Activated CD4-positive, alpha-beta T cell treated with anti-CD3 and anti-CD28 coated beads, Interleukin-2, Interleukin-6, amounts not matched to agents 100 ng/mL and 50 ng/mL, durations not matched to agents 16 hours and 8 hours (primary cell): ENCODE data around the gene PRKCA.
A peak's percentile ranks its signal among the peaks of the same experiment; 100 is the strongest.

ENCODE experiments used
- DNase-seq: peaks from one replicate; pipeline ENCODE4 v3.0.0-alpha.2; 2020

PRKCA gene

GRCh38 chr17:66725956-66726355 is 423.5 kb downstream of the PRKCA start:
- no peak for DNase-seq

- DNase-seq = no peak
Measured at GRCh38 chr17:66726371-66726770, 424.0 kb downstream of the PRKCA start.

- no peak for DNase-seq
Measured at GRCh38 chr17:66726846-66727245, 424.4 kb downstream of the PRKCA start.

GRCh38 chr17:66727634-66728570 is 425.5 kb downstream of the PRKCA start:
- peak; percentile 59 for DNase-seq

GRCh38 chr17:66730461-66730923 is 428.1 kb downstream of the PRKCA start:
- no peak for DNase-seq

DNA sequence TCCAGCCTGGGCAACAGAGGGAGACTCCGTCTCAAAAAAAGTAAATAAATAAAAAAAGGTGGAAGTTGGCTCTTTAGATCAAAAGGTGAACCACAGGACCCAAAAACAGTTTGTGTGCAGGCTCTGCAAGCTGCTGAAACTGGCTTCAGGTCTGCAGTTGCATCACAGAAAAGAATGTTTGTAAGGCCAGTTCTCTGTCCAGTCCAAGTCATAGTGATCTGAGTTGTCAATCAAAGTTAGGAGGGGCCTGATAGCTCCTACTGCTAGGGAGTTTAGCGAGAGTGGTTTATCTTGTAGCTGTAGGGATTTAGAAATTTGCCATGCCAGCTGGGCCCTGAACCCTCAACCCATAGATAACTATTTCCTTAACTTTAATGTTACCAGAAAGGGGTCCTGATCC is 431.3 kb downstream of the PRKCA start:
- no peak for DNase-seq

DNA sequence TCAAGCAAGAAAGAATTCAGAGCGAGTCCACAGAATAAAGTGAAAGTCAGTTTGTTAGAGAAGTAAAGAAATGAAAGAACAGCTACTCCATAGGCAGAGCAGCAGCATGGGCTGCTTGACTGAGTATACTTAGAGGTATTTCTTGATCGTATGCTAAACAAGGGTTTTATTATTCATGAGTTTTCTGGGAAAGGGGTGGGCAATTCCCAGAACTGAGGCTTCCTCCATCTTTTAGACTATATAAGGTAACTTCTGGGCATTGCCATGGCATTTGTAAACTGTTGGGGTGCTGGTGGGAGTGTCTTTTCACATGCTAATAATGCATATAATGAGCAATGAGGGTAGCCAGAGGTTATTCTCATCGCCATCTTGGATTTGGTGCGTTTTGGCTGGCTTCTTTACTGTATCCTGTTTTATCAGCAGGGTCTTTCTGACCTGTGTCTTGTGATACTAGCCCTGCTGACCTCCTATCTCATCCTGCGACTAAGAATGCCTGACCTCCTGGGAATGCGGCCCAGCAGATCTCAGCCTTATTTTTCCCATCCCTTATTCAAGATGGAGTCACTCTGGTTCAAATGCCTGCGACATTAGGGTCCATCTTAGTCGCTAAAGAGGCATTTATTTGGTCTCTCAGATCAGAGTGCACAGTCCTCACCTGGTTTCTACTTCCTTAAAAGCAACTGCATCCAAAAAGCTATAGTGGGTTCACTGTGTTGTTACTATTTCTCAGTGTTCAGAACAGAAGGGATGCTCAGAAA is 432.0 kb downstream of the PRKCA start:
- DNase-seq = no peak

GRCh38 chr17:66737524-66737923 is 435.1 kb downstream of the PRKCA start:
- no peak for DNase-seq

- DNase-seq = no peak
Measured at GRCh38 chr17:66738301-66738700, 435.9 kb downstream of the PRKCA start.

- DNase-seq = no peak
Measured at GRCh38 chr17:66739553-66739952, 437.1 kb downstream of the PRKCA start.

DNA sequence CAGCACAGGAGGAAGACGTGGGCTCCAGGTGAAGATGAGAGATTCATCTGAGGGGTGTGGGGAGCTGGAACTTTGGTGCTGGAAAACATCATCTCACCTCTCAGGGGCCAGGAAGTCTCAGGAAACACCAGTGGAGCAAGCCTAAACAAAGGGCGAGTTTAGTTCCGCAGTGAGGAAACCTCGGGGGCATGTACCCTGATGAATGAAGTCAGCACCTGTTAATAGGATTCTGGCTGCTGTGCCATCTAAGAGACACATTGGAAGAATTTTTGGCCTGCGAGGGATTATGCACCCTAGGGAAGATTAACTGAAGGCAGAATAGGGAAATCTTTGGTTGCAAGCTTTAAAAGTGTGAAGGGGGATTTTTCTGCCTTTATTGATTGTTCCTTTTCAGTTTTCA is 437.8 kb downstream of the PRKCA start:
- DNase-seq = no peak

GRCh38 chr17:66743511-66743910 is 441.1 kb downstream of the PRKCA start:
- no peak for DNase-seq

DNA sequence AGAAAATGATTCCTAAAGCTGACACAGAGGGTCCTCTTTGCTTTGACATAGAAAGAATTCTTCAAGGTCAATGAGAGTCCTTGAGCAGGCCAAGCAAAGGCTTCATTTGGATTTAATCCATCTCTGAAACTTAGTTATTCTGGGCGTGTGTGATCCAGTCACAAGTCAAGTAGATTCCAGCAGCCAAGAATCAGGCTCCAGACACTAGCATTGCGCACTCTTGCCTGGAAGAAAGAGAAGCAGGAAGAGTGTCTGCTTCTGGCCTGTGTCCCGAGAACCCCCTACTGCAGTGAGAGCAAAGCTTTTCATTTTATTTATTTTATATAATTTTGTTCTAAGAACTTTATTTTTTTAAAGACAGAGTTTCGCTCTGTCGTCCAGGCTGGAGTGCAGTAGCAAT is 444.3 kb downstream of the PRKCA start:
- DNase-seq = no peak

DNA sequence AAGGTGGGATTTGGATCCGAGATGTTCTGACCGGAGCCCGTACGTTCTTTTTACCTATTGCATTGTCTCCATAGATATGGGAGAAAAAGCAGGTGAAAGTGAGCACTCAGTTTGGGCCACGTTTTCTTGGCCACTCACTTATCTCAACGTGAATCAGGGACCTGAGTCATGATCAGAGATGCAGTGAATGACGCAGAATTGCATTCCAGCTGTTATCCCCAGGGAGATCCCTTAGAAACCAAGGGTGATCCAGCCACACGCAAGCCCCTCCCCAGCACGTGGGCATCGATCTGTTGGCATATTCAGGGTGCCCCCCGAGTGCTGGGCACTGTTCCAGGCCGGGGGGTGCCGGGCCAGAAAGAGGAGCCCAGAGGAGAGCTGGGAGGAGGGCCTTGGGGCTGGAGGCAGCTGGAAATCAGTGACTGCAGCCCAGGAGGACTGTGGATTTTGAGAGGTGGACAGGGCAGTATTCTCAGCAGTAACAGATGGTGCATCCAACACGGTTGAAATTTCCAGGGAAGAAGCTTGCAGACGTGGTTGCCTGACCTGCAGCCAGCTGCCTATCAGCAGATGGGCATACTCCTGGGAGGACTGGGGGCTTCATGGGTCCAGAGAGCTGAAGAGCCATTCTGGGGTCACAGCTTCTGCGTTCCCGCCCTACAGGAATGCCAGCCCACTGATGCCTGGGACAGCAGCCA is 445.3 kb downstream of the PRKCA start:
- no peak for DNase-seq

GRCh38 chr17:66748578-66748977 is 446.2 kb downstream of the PRKCA start:
- no peak for DNase-seq

DNA sequence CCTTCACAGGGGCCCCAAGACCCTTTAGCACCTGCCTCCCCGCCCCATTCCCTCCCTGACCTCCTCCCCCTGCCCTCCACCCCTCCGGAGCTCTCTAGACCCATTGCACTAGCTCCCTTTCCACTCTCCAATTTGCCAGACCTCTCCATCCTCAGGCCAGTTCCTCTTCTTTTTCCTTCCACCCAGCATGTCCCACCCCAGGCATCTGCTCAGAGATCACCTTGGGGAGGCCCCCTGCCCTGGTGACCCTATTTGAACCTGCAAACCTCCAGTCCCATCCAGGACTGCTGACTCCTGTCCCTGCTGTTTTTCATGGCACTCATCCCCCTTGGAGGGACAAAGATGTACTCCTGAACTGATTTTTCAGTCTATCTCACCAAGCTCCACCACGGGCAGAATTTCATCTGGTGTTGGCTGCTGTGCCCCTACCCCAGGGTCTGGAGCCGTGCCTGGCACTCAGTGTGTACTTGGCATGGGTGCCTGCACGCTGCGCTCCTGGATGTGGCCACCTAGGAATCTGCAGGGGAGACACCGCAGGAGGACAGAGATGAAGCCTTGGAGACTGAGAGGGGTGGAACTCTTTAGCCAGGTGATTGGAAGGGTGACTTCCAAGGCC is 446.9 kb downstream of the PRKCA start:
- DNase-seq = no peak

GRCh38 chr17:66750116-66750515 is 447.7 kb downstream of the PRKCA start:
- DNase-seq = no peak

- DNase-seq = no peak
Measured at GRCh38 chr17:66750781-66751543, 448.5 kb downstream of the PRKCA start.

DNA sequence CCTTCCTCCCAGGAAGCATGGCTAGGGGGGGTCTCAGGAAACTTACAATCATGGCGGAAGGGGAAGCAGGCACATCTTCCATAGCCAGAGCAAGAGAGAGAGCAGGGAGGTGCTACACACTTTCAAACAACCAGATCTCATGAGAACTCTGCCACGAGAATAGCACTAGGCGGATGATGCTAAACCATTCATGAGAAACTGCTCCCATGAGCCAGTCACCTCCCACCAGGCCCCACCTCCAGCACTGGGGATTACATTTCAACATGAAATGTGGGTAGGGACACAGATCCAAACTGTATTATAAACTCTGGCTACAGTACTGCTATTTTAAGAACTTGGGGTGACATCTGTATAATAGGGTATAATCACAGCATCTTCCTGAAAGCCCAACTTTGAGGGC is 449.4 kb downstream of the PRKCA start:
- DNase-seq = no peak

- DNase-seq = no peak
Measured at GRCh38 chr17:66752411-66752810, 450.0 kb downstream of the PRKCA start.

DNA sequence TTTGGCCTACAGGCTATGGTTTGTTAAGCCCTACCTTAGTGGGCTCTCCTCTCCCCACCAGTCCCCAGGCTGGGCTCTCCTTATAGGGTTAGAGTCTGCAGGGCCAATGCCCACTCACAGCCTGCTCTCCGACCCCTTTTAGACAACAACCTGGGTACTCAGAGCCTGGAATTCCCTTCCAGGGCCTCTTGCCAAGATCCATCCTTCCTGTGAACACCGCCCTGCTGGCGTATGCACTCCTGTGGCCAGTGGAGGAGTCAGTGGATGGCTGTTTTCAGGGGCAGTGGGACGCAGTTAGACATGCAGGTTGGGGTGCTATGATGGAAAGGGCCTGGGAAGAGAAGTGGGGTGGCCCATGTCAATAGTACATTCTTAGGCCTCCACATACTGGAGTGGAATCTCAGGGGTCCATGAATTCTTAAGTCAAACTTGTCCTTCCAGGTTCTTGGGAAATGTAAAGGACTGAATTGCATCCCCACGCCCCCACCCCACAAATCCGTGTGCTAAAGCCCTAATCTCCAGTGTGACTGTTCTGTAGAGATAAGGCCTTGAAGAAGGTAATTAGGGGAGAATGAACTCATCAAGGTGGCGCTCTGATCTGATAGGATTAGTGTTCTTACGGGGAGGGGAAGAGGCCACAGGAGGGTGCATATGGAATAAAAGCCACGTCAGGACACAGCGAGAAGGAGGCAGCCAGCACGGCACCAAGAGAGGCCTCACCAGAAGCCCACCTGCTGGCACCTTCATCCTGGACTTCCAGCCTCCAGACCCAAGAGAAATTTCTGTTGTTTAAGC is 450.9 kb downstream of the PRKCA start:
- no peak for DNase-seq
